ENCODE data around the gene PHACTR3. TPM values are rescaled to one million over a fixed set of nuclear protein-coding genes. Genes with fewer than 3 reads are reported as not detected.

Gene PHACTR3
- total and polyA plus RNA-seq, 2 of the 8 experiments (the other 6 are each of a cell fraction or from before 2014, with no cell fraction given) = 0.05 to 0.13 TPM

DNA sequence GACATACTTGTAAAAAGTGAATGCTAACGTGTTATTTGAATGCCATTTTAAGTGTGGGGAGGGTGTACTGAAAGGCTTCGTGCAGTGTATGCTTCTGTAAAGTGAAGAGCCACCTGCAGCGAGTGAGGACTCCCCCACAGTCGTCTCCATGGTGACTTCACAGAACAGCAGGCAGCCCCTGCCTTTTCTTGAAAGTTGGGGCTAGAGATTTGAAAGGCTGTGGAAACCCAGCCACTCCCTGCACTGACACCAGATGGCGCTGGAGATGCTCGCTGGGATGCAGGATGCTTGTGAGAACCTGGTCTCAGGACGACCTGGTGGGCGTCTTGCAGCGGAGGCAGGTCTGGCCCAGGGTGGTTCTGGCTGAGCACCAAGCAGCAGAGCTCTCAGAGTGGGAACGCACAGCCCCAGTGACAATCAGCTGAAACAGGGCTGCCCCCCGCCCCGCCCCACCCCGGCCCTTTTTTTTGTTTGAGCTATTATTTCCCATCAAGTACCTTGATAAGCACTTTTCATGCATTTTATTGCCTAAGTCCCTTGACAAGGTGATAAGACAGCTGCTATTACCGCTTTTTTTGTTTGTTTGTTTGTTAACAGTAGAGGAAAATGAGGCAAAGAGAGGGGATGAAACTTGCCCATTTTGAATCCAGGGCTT, 178.8 kb downstream of the PHACTR3 start:
- no peak overlapping the region for H3K4me2 ChIP-seq (ENCODE audit: insufficient read depth in 1 of 2, low read depth in 2 of 2, low read length in 2 of 2)
- no peak overlapping the region for H3K14ac ChIP-seq (ENCODE audit: insufficient read length)
- H2BK5ac ChIP-seq (ENCODE audit: low read depth, low read length) = no peak overlapping the region
- no peaks in the 10 kb centered on the region for H3K4me1 ChIP-seq (replicated peaks in 1 of 4; ENCODE audit: control insufficient read depth in 3 of 4, insufficient read depth in 4 of 4, low read length in 3 of 4)
- TF ChIP-seq, protein P1, sequence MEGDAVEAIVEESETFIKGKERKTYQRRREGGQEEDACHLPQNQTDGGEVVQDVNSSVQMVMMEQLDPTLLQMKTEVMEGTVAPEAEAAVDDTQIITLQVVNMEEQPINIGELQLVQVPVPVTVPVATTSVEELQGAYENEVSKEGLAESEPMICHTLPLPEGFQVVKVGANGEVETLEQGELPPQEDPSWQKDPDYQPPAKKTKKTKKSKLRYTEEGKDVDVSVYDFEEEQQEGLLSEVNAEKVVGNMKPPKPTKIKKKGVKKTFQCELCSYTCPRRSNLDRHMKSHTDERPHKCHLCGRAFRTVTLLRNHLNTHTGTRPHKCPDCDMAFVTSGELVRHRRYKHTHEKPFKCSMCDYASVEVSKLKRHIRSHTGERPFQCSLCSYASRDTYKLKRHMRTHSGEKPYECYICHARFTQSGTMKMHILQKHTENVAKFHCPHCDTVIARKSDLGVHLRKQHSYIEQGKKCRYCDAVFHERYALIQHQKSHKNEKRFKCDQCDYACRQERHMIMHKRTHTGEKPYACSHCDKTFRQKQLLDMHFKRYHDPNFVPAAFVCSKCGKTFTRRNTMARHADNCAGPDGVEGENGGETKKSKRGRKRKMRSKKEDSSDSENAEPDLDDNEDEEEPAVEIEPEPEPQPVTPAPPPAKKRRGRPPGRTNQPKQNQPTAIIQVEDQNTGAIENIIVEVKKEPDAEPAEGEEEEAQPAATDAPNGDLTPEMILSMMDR (IDR thresholded peaks at IDR 0.05; ENCODE audit: control extremely low read depth in 1 of 3, insufficient read depth in 1 of 3, low read depth in 1 of 3, low read length in 3 of 3) = peak; percentile 79 to 88 (median 85)
- no peak for TF ChIP-seq CHD1 (IDR thresholded peaks at IDR 0.05; ENCODE audit: low read depth, low read length)
- TF ChIP-seq JUND (IDR thresholded peaks at IDR 0.05; ENCODE audit: low read length) = no peak
- TF ChIP-seq HDAC2 (IDR thresholded peaks at IDR 0.05; ENCODE audit: borderline replicate concordance in 1 of 2, low read depth in 2 of 2, low read length in 2 of 2) = no peak
- TF ChIP-seq RAD21 (IDR thresholded peaks at IDR 0.05 in 1 of 2, conservative IDR thresholded peaks at IDR 0.05 in 1 of 2; ENCODE audit: low read depth in 2 of 2, low read length in 2 of 2) = peak; percentile 73
- H3K4ac ChIP-seq (replicated peaks; ENCODE audit: insufficient read length, low read depth, low read length) = no peak overlapping the region
- H3K27ac ChIP-seq (ENCODE audit: low read depth, low read length) = no peak overlapping the region
- H4K8ac ChIP-seq (ENCODE audit: extremely low read depth, insufficient read depth, low read length) = no peak overlapping the region
- no peak overlapping the region for H2AK5ac ChIP-seq (ENCODE audit: low read depth, low read length)
- no peak overlapping the region for H3K18ac ChIP-seq (ENCODE audit: extremely low read depth, low read length)
- no peak overlapping the region for H3K4me3 ChIP-seq (ENCODE audit: extremely low read depth in 1 of 4, insufficient read depth in 2 of 4, low read depth in 3 of 4, low read length in 4 of 4)
- H2BK12ac ChIP-seq (ENCODE audit: low read depth, low read length) = no peak overlapping the region
- H2BK20ac ChIP-seq (ENCODE audit: low read length) = no peak overlapping the region
- no peak overlapping the region for H2BK15ac ChIP-seq (ENCODE audit: low read length)
- H4K91ac ChIP-seq (replicated peaks; ENCODE audit: insufficient read length, low read length) = no peak overlapping the region
- no peaks in the 10 kb centered on the region for H3K79me2 ChIP-seq (ENCODE audit: control insufficient read depth in 1 of 2, insufficient read depth in 2 of 2, low read length in 2 of 2)
- ChIA-PET CTCF (ENCODE audit: partially characterized antibody) (interaction anchor here (0.8 to 1.7 kb wide), 3 partner anchors 9 to 162 kb away, joined by 3 to 4 read pairs (median 3); no protein-coding TSS in a partner anchor), POLR2A (ENCODE audit: partially characterized antibody) (no interaction called here)
- peaks cover 69 to 84% of the 10 kb centered on the region in 2 experiments for H3K9me3 ChIP-seq (ENCODE audit: insufficient read depth in 2 of 2, low read depth in 1 of 2, low read length in 1 of 2)
- H3K9ac ChIP-seq (replicated peaks in 1 of 4; ENCODE audit: extremely low read depth in 1 of 4, low read depth in 3 of 4, low read length in 3 of 4) = no peak overlapping the region
- WGBS, 2 experiments (ENCODE audit: extremely low coverage in 1 of 2, insufficient coverage in 1 of 2, insufficient read length in 1 of 2, insufficient replicate concordance in 2 of 2, low coverage in 1 of 2, low lambda C conversion rate in 2 of 2, missing lambda C conversion rate in 1 of 2) = 28% methylated on average over 11 of the region's 14 CpGs; no CpG with 5 or more reads in 1 of the 2 experiments
- peak; percentile 43 to 89 for DNase-seq (ENCODE audit: low read depth in 1 of 2, low spot score in 2 of 2)
- H3K23me2 ChIP-seq (ENCODE audit: low read depth, low read length) = no peaks in the 10 kb centered on the region
- no peak overlapping the region for H3K23ac ChIP-seq (ENCODE audit: insufficient read length)
- no peak overlapping the region for H2BK120ac ChIP-seq (replicated peaks; ENCODE audit: low read depth, low read length)
- H4K5ac ChIP-seq (ENCODE audit: insufficient read length, low read depth, low read length) = no peak overlapping the region
- FAIRE-seq = no peak
- peaks cover 0 to 2% (median under 1%) of the 10 kb centered on the region in 4 experiments; a peak in 2 of 8 replicates for H3K36me3 ChIP-seq (ENCODE audit: control insufficient read depth in 2 of 4, insufficient read depth in 4 of 4, low read length in 3 of 4)
- H2AFZ ChIP-seq (ENCODE audit: low read length) = no peak overlapping the region
- H3K79me1 ChIP-seq (ENCODE audit: low read depth, low read length) = no peaks in the 10 kb centered on the region
- no peaks in the 10 kb centered on the region for H3K27me3 ChIP-seq (replicated peaks in 1 of 4; ENCODE audit: control insufficient read depth in 3 of 4, extremely low read depth in 1 of 4, insufficient read depth in 3 of 4, low read length in 3 of 4)
- no peaks in the 10 kb centered on the region for H4K20me1 ChIP-seq (replicated peaks in 1 of 2; ENCODE audit: control insufficient read depth in 1 of 2, insufficient read depth in 2 of 2, low read length in 2 of 2)
- H3K56ac ChIP-seq (replicated peaks; ENCODE audit: insufficient read length, low read depth, low read length) = no peak overlapping the region
